GM12878 (cell line): ENCODE results near the gene KIRREL3. TPM values are rescaled to one million over a fixed set of nuclear protein-coding genes. Genes with fewer than 3 reads are reported as not detected.

ENCODE experiments used
- ATAC-seq: fragments of 200-7000 bp; cut with Tn5 transposase; 3 replicates; pipeline ENCODE4 v1.9.1; 2020; ENCODE audit warnings: mild to moderate bottlenecking, moderate library complexity
- BruUV-seq: library from RNA; stranded (reverse); fragments of 400-500 nt; replicated peaks from 2 replicates; lab custom pipeline; 2021; lab: Mats Ljungman, UMichigan
- CTCF ChIA-PET: fragments of 300-600 bp; sonication (Branson Sonifier 250); formaldehyde crosslinking; extraction: SDS; loops from one replicate; lab custom pipeline; 2021; ENCODE audit warnings: inconsistent platforms; lab: Yijun Ruan, JAX
- POLR2A ChIA-PET: fragments of 350-600 bp; formaldehyde crosslinking; extraction: SDS; loops from one replicate; lab custom pipeline; 2021; ENCODE audit warnings: inconsistent platforms; lab: Charles Lee
- RAD21 ChIA-PET: fragments of 300-600 bp; sonication (Branson Sonifier 250); formaldehyde crosslinking; loops from one replicate; lab custom pipeline; 2023; ENCODE audit warnings: antibody characterized with exemption; ENCODE audit not compliant: unreplicated experiment; lab: Charles Lee
- SMC1A ChIA-PET: fragments of 300-600 bp; sonication (Branson Sonifier 250); formaldehyde crosslinking; loops from one replicate; lab custom pipeline; 2023; ENCODE audit not compliant: unreplicated experiment, uncharacterized antibody; lab: Charles Lee
- DNase-seq: peaks from one replicate; pipeline ENCODE4 v3.0.0-alpha.2; 2011; ENCODE audit warnings: low read depth, low spot score
- FAIRE-seq: peaks from 3 replicates; lab custom pipeline; 2011; peaks lifted over from hg19 to GRCh38; lab: Jason Lieb, UNC
- H2AFZ ChIP-seq: 2 replicates; pipeline ENCODE4 v1.6.0; 2011; ENCODE audit warnings: low read depth, low read length, control low read depth; ENCODE audit not compliant: control insufficient read depth
- H3K27ac ChIP-seq: 2 replicates; pipeline ENCODE4 v1.5.1; 2011; ENCODE audit warnings: control low read depth; ENCODE audit not compliant: control insufficient read depth, insufficient read depth
- H3K27me3 ChIP-seq, 2 experiments: replicated peaks in 1 of 2; 2 replicates each; pipeline versions ENCODE4 v1.6.0 to v1.6.1; 2011; ENCODE audit warnings: low read length in 1 of 2; ENCODE audit not compliant: control insufficient read depth in 2 of 2, insufficient read depth in 2 of 2
- H3K36me3 ChIP-seq, 2 experiments: 2 replicates each; pipeline ENCODE4 v1.5.1; 2011; ENCODE audit warnings: low read length in 1 of 2; ENCODE audit not compliant: control insufficient read depth in 2 of 2, insufficient read depth in 2 of 2
- H3K4me1 ChIP-seq: 2 replicates; pipeline ENCODE4 v1.6.1; 2011; ENCODE audit warnings: mild to moderate bottlenecking, low read length, moderate library complexity, mixed read lengths; ENCODE audit not compliant: control insufficient read depth, insufficient read depth
- H3K4me2 ChIP-seq: 2 replicates; pipeline ENCODE4 v1.6.0; 2011; ENCODE audit warnings: control low read depth; ENCODE audit not compliant: control insufficient read depth, insufficient read depth
- H3K4me3 ChIP-seq: fragments of 200-600 bp; sonication (generic); 2 replicates; pipeline ENCODE4 v1.5.1; 2016
- H3K79me2 ChIP-seq: 2 replicates; pipeline ENCODE4 v1.6.0; 2011; ENCODE audit warnings: low read length; ENCODE audit not compliant: control insufficient read depth, insufficient read depth
- H3K9ac ChIP-seq: 2 replicates; pipeline ENCODE4 v1.8.0; 2011; ENCODE audit warnings: low read length, control low read depth, mixed read lengths; ENCODE audit not compliant: control insufficient read depth, insufficient read depth
- H3K9me3 ChIP-seq: replicated peaks from 3 replicates; pipeline ENCODE4 v1.5.1; 2011; ENCODE audit warnings: mild to moderate bottlenecking, low read length; ENCODE audit not compliant: control insufficient read depth, insufficient read depth
- H4K20me1 ChIP-seq: 2 replicates; pipeline ENCODE4 v1.6.0; 2011; ENCODE audit not compliant: control insufficient read depth, insufficient read depth
- ASH2L ChIP-seq: fragments of 300-600, 200-600 bp; sonication (generic); IDR thresholded peaks from 2 replicates; pipeline ENCODE4 v1.6.1; 2017; ENCODE audit warnings: low read depth, mild to moderate bottlenecking, borderline replicate concordance
- BCL11A ChIP-seq: IDR thresholded peaks from 2 replicates; pipeline ENCODE4 v1.6.1; 2011; ENCODE audit warnings: low read depth, low read length
- DPF2 ChIP-seq: fragments of 450-650 bp; IDR thresholded peaks from 2 replicates; pipeline ENCODE4 v1.6.1; 2017; ENCODE audit warnings: mild to moderate bottlenecking
- EGR1 ChIP-seq, 2 experiments: IDR thresholded peaks; 1 replicate in 1 of 2; 2 replicates in 1 of 2; pipeline ENCODE4 v1.6.1; 2011 to 2012; ENCODE audit warnings: low read depth in 2 of 2, low read length in 2 of 2, borderline replicate concordance in 1 of 2, mild to moderate bottlenecking in 1 of 2, moderate library complexity in 1 of 2
- HCFC1 ChIP-seq: fragments of 150-350 bp; IDR thresholded peaks from 2 replicates; pipeline ENCODE4 v1.6.1; 2014; ENCODE audit warnings: low read length
- HDAC6 ChIP-seq: fragments of 200-600 bp; sonication (generic); IDR thresholded peaks from one replicate; pipeline ENCODE4 v1.8.0; 2017; ENCODE audit warnings: antibody characterized with exemption; ENCODE audit not compliant: unreplicated experiment
- MAX ChIP-seq: IDR thresholded peaks from 2 replicates; pipeline ENCODE4 v1.6.1; 2012; ENCODE audit warnings: low read depth, low read length, improper control_type of control experiment
- PAX8 ChIP-seq: fragments of 450-650 bp; IDR thresholded peaks from 2 replicates; pipeline ENCODE4 v1.6.1; 2017; ENCODE audit warnings: mild to moderate bottlenecking, moderate library complexity
- RAD51 ChIP-seq: fragments of 450-650 bp; IDR thresholded peaks from 2 replicates; pipeline ENCODE4 v1.6.1; 2016; ENCODE audit warnings: moderate library complexity, mild to moderate bottlenecking, inconsistent platforms
- SRF ChIP-seq, 2 experiments: IDR thresholded peaks; 2 replicates each; pipeline ENCODE4 v1.6.1; 2011; ENCODE audit warnings: low read depth in 2 of 2, low read length in 2 of 2, mild to moderate bottlenecking in 1 of 2, moderate library complexity in 1 of 2
- TBL1XR1 ChIP-seq: IDR thresholded peaks from 2 replicates; pipeline ENCODE4 v1.6.1; 2012; ENCODE audit warnings: low read depth, low read length, improper control_type of control experiment
- WGBS: methylation state at CpG from one replicate; pipeline ENCODE4 v1.1.6; 2016; ENCODE audit warnings: low lambda C conversion rate; ENCODE audit not compliant: insufficient replicate concordance, insufficient coverage; ENCODE audit errors: missing lambda C conversion rate; 5-methylcytosine and 5-hydroxymethylcytosine counted together
- in situ Hi-C: fragments of 300-500 bp; cut with MboI; formaldehyde crosslinking; loops from 9 replicates; pipeline ENCODE4 v1.14.3; 2018; ENCODE audit warnings: mixed read lengths
- intact Hi-C: fragments of 100-400 bp; cut with micrococcal nuclease; formaldehyde crosslinking; loops from one replicate; pipeline ENCODE4 v1.14.2; 2022; ENCODE audit not compliant: unreplicated experiment
- polyA plus RNA-seq, 11 experiments: library from polyadenylated mRNA; depleted of rRNA in 4 of 11; unstranded in 6 of 11; stranded (reverse) in 5 of 11; fragments of >200 nt; fragmentation: Nextera tagmentation in 4 of 11; fragmentation: Illumina TruSeq in 1 of 11; extraction: Ambion mirVana in 4 of 11; extraction: Trizol in 1 of 11; gene quantifications; 1 replicate in 1 of 11; 2 replicates in 10 of 11; pipeline versions ENCODE4 v1.2.1 to v1.2.3, GENCODE V29; 2011 to 2016; ENCODE audit warnings: inconsistent platforms in 2 of 11, missing spikeins in 2 of 11, low read depth in 1 of 11
- total RNA-seq, 4 experiments: library from RNA; depleted of rRNA in 3 of 4; stranded (reverse); fragments of >200 nt in 3 of 4; fragmentation: Illumina TruSeq in 1 of 4; extraction: Trizol in 1 of 4; gene quantifications; 2 replicates each; pipeline versions ENCODE4 v1.2.1 to v1.2.3, GENCODE V29; 2013 to 2021

The KIRREL3 gene
- total and polyA plus RNA-seq, 10 of the 15 experiments (the other 5 are each of a cell fraction or from before 2014, with no cell fraction given): under 0.01 TPM; not detected in 9

GRCh38 chr11:126416542-126417090 is 584.0 kb downstream of the KIRREL3 start:
- POLR2A ChIA-PET: no interaction called here
- WGBS: 12% methylated on average over 44 of the region's 52 CpGs
- Histone ChIP-seq H3K27me3 (peaks cover 0 to 2% of the 10 kb centered on the region in 2 experiments; a peak in 2 of 4 replicates), H3K9me3 (no peaks in the 10 kb centered on the region), H2AFZ (peak overlapping the region; percentile 68), H3K4me2 (peak overlapping the region; percentile 24), H3K4me3 (0 out of 2 replicates have a peak overlapping the region, but pooled peaks have one; percentile 17), H3K4me1 (peaks cover 13% of the 10 kb centered on the region), H3K79me2 (no peaks in the 10 kb centered on the region), H3K9ac (no peak overlapping the region), H3K36me3 (no peaks in the 10 kb centered on the region), H4K20me1 (no peaks in the 10 kb centered on the region), H3K27ac (no peak overlapping the region)
- RAD21 ChIA-PET: no interaction called here
- SMC1A ChIA-PET: no interaction called here
- CTCF ChIA-PET: interaction anchor here (0.8 to 1.0 kb wide), 2 partner anchors 69 to 106 kb away, joined by 3 read pairs; no protein-coding TSS in a partner anchor
- peak; percentile 27 for DNase-seq
- TF ChIP-seq TBL1XR1 (no peak), MAX (0 out of 2 replicates have a peak, but pooled peaks have one; percentile 28), DPF2 (no peak), PAX8 (no peak)
- in situ Hi-C loops: no loop called here
- no TSS peak for BruUV-seq
- ATAC-seq: peak; percentile 88
- FAIRE-seq: no peak
- intact Hi-C loops: loop anchor here (5.0 kb wide), 1 partner anchor 59 kb away; the partner anchor contains the start of gene ST3GAL4

GRCh38 chr11:126415669-126416420 is 584.7 kb downstream of the KIRREL3 start:
- H3K27me3 ChIP-seq: peaks cover 0 to 2% of the 10 kb centered on the region in 2 experiments; a peak in 2 of 4 replicates
- POLR2A ChIA-PET: no interaction called here
- no peak for TF ChIP-seq SRF (IDR thresholded peaks at IDR 0.05; ENCODE audit: low read depth in 2 of 2, low read length in 2 of 2)
- TF ChIP-seq BCL11A: no peak
- no peak for TF ChIP-seq RAD51
- no peak for TF ChIP-seq HDAC6
- no peak for TF ChIP-seq ASH2L
- no peak for TF ChIP-seq HCFC1
- no peak for TF ChIP-seq EGR1 (IDR thresholded peaks at IDR 0.05; ENCODE audit: borderline replicate concordance in 1 of 2, low read depth in 2 of 2, low read length in 2 of 2)
- TF ChIP-seq, all 136 proteins: peak for 0
- BruUV-seq: no TSS peak
- in situ Hi-C loops (no loop called here), intact Hi-C loops (loop anchor here (5.0 kb wide), 1 partner anchor 59 kb away; the partner anchor contains the start of gene ST3GAL4)
- no peak for ATAC-seq
- Histone ChIP-seq H3K9me3 (no peaks in the 10 kb centered on the region), H3K9ac (no peak overlapping the region), H3K4me3 (no peak overlapping the region), H3K4me1 (peaks cover 10% of the 10 kb centered on the region), H3K79me2 (no peaks in the 10 kb centered on the region), H3K27ac (no peak overlapping the region), H3K36me3 (no peaks in the 10 kb centered on the region), H2AFZ (no peak overlapping the region; the same call in 1 of the 2 replicates), H3K4me2 (0 out of 2 replicates have a peak overlapping the region, but pooled peaks have one; percentile 24), H4K20me1 (no peaks in the 10 kb centered on the region)
- ChIA-PET SMC1A (no interaction called here), CTCF (no interaction called here), RAD21 (no interaction called here)
- FAIRE-seq: no peak
- DNase-seq: no peak
- 84% methylated on average over 19 of the region's 19 CpGs for WGBS
